C4-2B (cell line): Measurements from ENCODE around the gene PACSIN1.

ENCODE experiments used
- H3K27ac ChIP-seq: fragments of 450-650 bp; 2 replicates; pipeline ENCODE4 v1.5.1; 2017
- ZFX ChIP-seq: fragments of 450-650 bp; IDR thresholded peaks from 2 replicates; pipeline ENCODE4 v1.6.1; 2017
- TF ChIP-seq, protein P1 (sequence below): fragments of 450-650 bp; conservative IDR thresholded peaks from 2 replicates; pipeline ENCODE4 v1.5.1; 2017; ENCODE audit warnings: mild to moderate bottlenecking

PACSIN1 gene

DNA sequence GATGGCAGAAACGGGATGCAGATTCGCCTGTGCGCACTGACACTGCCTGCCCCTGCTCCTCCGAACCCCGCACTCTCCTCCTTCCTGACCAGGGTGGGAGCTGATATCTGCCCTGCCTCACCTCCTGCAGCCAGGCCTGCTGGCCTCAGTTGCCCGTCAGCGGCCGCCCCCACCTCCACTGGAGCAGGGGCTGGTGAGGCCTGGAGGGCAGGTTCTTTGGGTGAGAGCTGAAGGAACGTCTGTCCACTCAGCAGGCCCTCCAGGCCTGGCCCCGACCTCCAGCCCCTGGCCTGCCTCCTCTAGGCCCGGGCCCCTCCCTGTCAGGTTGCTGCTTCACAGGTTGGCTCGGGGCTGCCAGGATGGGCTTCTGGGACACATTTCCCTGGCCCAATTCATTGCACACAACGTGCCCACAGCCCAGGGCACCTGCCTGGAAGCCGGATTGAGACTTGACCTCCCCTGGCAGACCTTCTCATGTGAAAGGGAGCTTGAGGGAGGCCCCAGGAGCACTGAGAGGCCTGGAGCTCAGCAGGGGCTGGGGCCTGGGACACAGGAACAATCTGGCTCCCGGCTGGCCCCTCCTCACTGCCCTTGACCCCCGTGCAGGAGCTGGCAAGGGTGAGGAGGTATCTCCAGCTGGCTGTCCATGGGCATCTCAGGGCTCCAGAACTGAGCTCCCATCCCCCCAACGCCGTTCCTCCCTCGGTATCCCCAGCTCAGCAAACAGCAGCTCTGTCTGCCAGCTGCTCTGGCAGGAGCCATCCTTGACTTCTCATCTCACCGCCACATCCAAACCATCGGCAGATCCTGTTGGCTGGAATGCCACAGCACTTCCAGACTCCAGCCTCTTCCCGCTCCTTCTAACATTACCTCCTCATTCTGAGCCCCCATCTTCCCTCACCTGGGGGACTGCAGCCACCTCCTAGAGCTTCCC is 50.8 kb downstream of the PACSIN1 start:
- no peak overlapping the region for H3K27ac ChIP-seq
- TF ChIP-seq ZFX: no peak
- TF ChIP-seq, protein P1, sequence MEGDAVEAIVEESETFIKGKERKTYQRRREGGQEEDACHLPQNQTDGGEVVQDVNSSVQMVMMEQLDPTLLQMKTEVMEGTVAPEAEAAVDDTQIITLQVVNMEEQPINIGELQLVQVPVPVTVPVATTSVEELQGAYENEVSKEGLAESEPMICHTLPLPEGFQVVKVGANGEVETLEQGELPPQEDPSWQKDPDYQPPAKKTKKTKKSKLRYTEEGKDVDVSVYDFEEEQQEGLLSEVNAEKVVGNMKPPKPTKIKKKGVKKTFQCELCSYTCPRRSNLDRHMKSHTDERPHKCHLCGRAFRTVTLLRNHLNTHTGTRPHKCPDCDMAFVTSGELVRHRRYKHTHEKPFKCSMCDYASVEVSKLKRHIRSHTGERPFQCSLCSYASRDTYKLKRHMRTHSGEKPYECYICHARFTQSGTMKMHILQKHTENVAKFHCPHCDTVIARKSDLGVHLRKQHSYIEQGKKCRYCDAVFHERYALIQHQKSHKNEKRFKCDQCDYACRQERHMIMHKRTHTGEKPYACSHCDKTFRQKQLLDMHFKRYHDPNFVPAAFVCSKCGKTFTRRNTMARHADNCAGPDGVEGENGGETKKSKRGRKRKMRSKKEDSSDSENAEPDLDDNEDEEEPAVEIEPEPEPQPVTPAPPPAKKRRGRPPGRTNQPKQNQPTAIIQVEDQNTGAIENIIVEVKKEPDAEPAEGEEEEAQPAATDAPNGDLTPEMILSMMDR: no peak

DNA sequence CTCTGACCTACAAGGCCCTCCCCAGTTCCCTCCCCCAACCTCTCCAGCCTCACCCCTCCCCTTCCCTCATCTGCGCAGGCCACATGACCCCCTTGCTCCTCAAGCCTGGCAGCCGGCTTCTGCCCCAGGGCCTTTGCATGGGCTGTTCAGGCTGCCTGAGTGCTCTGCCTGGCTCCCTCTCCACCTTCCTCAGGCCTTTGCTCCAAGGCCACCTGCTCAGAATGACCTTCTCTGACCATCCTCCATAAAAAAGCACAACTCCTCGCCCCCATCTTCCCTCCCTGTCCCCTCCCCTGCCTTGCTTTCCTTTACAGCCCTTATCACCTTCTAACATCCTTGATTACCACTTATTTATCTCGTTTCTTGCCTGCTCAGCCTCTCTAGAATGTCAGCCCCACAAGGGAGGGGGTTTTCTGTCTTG is 51.6 kb downstream of the PACSIN1 start:
- TF ChIP-seq, protein P1: no peak
- TF ChIP-seq ZFX: no peak
- no peak overlapping the region for H3K27ac ChIP-seq

DNA sequence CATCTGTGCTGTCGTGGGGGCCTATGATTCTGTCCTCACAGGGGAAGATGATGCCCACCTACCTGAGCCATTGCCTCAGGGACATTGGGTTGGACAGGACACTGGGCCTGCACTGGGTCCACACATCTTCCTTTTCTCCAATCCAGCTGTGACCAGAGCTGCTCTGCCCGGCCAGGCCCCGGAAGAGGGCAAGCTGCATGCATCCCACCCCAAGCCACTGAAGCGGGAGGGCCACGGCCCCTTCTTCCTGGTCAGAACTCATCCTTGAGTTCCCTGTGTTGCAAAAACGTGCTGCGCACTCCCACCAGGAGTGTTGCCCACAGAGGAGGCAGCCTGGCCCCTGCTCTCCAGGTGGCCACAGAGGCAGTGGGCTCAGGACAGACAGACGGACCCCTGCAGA is 52.1 kb downstream of the PACSIN1 start:
- H3K27ac ChIP-seq: no peak overlapping the region
- TF ChIP-seq ZFX: no peak

GRCh38 chr6:34518669-34519365 is 52.9 kb downstream of the PACSIN1 start:
- TF ChIP-seq, protein P1: no peak
- no peak for TF ChIP-seq ZFX
- no peak overlapping the region for H3K27ac ChIP-seq

DNA sequence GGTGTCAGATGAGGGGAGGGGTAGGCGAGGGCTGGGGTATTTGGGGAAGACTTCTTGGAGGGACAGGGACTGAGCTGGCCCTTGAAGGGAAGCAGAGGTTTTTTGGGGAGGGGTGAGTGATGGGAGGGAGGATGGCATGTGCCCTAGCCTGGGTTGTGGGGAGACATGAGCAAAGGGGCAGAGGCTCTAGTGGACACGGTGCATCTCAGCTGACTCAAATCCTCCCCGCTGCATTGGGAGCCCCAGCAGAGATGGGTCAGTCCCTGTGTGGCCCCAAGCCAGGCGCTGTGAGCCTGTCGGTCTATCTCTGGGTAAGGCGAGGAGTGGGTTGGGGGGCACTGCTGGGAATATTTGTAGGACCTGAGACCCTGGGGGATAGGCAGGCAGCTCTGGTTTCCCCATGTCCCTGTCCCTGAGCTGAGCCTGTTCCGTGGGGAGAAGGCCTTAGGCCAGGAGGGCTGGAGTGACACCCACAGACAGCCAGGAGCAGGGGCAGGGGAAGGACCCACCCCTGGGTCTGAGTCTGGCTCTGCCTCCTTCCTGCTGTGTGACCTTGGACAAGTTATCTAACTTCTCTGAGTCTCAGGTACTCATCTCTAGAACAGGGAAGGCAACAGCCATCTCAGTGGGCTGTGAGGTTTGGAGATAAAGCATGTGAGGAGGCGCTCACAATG is 54.2 kb downstream of the PACSIN1 start:
- TF ChIP-seq, protein P1: no peak
- no peak for TF ChIP-seq ZFX
- H3K27ac ChIP-seq: no peak overlapping the region

DNA sequence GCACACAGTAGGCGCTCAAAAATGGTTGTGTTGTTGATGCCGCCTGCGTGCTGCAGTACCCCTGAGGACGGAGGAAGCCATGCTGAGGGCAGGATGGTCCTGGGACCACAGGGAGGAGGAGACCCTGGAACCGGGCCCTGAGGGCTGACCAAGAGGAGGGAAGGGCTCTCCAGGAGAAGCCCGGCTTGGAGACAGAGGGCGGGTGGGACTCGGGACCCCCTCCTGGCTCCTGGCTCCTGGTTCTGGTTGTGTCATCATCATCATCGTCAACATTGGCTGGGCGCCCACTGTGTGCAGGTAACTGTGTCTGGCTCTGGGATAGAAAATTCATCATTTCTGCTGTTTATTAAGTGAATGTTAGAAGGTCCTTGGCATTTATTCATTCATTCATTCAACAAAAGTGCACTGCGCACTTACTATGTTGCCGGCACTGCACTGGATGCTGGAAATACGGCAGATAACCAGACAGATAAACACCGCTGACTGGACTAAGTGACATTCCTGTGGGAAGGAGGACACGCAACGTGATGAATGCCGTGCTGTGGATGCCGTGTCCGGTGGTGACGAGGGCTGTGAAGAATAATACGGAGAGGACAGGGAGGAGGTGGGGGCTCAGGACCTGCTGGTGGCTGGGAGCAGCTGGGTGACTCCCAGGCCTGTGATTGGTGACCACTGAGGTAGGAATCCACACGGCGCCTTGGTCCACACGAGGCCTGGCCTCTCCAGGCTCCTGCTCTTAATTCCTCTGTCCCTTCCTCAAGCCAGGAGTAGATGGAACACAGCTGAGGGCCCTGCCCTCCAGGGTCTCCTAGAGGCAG is 55.0 kb downstream of the PACSIN1 start:
- no peak for TF ChIP-seq ZFX
- TF ChIP-seq, protein P1: no peak

More for the DNA sequence above, 55.0 kb downstream of the PACSIN1 start:
- H3K27ac ChIP-seq: no peak overlapping the region
